ENCODE data around the gene EDIL3. TPM values are rescaled to one million over a fixed set of nuclear protein-coding genes. Genes with fewer than 3 reads are reported as not detected.

Gene EDIL3
- total and polyA plus RNA-seq, 2 of the 8 experiments (the other 6 are each of a cell fraction or from before 2014, with no cell fraction given), result 14.7 to 47.2 TPM

DNA sequence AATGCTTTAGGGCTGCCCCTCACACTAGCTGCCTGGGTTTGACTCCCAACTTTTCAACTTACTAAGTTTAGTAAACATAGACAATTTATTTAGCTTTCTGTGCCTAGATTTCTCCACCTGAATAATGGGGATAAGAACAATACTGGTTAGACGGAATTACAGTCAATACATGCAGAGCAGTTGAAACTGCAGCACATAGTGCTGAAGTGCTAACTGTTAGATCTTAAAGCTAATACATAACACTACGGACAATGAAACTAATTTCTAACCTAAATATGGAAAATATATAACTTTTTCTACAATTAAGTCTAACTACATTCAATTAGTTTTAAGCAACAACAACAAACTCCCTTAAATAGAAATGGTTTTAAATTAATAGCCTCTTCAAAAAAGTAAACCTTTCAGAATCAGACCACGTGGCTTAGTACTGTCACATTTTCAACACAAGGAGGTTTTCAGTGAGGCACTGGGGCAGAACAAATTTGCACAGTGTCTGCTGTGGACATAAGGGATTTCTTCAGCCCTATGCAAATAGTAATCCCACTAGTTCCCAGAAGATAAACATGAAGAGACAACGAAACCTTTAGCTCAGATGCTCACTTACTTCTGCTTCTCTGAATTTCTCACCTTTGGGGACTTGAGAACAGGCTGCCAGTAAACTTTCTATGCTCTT is 293.4 kb downstream of the EDIL3 start:
- H3K23ac ChIP-seq (ENCODE audit: insufficient read length), result no peak overlapping the region
- no peak overlapping the region for H2BK5ac ChIP-seq (ENCODE audit: low read depth, low read length)
- H3K36me3 ChIP-seq (ENCODE audit: control insufficient read depth in 2 of 4, insufficient read depth in 4 of 4, low read length in 3 of 4), result peaks cover 0 to 5% (median 0%) of the 10 kb centered on the region in 4 experiments; a peak in 2 of 8 replicates
- no peak overlapping the region for H2BK15ac ChIP-seq (ENCODE audit: low read length)
- no peak overlapping the region for H3K9ac ChIP-seq (replicated peaks in 1 of 4; ENCODE audit: extremely low read depth in 1 of 4, low read depth in 3 of 4, low read length in 3 of 4)
- H3K56ac ChIP-seq (replicated peaks; ENCODE audit: insufficient read length, low read depth, low read length), result no peak overlapping the region
- no peak overlapping the region for H3K27ac ChIP-seq (ENCODE audit: low read depth, low read length)
- DNase-seq (ENCODE audit: low read depth in 1 of 2, low spot score in 2 of 2), result no peak
- FAIRE-seq, result no peak
- H2BK12ac ChIP-seq (ENCODE audit: low read depth, low read length), result no peak overlapping the region
- ChIA-PET CTCF (ENCODE audit: partially characterized antibody) (interaction anchor here (1.2 kb wide), 1 partner anchor 373 kb away, joined by 3 read pairs; no protein-coding TSS in a partner anchor), POLR2A (ENCODE audit: partially characterized antibody) (no interaction called here)
- H3K79me2 ChIP-seq (ENCODE audit: control insufficient read depth in 1 of 2, insufficient read depth in 2 of 2, low read length in 2 of 2), result no peaks in the 10 kb centered on the region
- H2AK5ac ChIP-seq (ENCODE audit: low read depth, low read length), result no peak overlapping the region
- H3K4me3 ChIP-seq (ENCODE audit: extremely low read depth in 1 of 4, insufficient read depth in 2 of 4, low read depth in 3 of 4, low read length in 4 of 4), result no peak overlapping the region
- H3K9me3 ChIP-seq (ENCODE audit: insufficient read depth in 2 of 2, low read depth in 1 of 2, low read length in 1 of 2), result peaks cover 3 to 6% of the 10 kb centered on the region in 2 experiments
- H4K91ac ChIP-seq (replicated peaks; ENCODE audit: insufficient read length, low read length), result no peak overlapping the region
- H3K18ac ChIP-seq (ENCODE audit: extremely low read depth, low read length), result no peak overlapping the region
- no peak overlapping the region for H4K8ac ChIP-seq (ENCODE audit: extremely low read depth, insufficient read depth, low read length)
- H3K4me2 ChIP-seq (ENCODE audit: insufficient read depth in 1 of 2, low read depth in 2 of 2, low read length in 2 of 2), result no peak overlapping the region
- H2BK120ac ChIP-seq (replicated peaks; ENCODE audit: low read depth, low read length), result no peak overlapping the region
- no peak overlapping the region for H4K5ac ChIP-seq (ENCODE audit: insufficient read length, low read depth, low read length)
- WGBS, 2 experiments (ENCODE audit: extremely low coverage in 1 of 2, insufficient coverage in 1 of 2, insufficient read length in 1 of 2, insufficient replicate concordance in 2 of 2, low coverage in 1 of 2, low lambda C conversion rate in 2 of 2, missing lambda C conversion rate in 1 of 2), result 89% methylated on average over 4 of the region's 4 CpGs; no CpG with 5 or more reads in 1 of the 2 experiments
- H3K23me2 ChIP-seq (ENCODE audit: low read depth, low read length), result no peaks in the 10 kb centered on the region
- no peaks in the 10 kb centered on the region for H3K27me3 ChIP-seq (replicated peaks in 1 of 4; ENCODE audit: control insufficient read depth in 3 of 4, extremely low read depth in 1 of 4, insufficient read depth in 3 of 4, low read length in 3 of 4)
- no peak overlapping the region for H2AFZ ChIP-seq (ENCODE audit: low read length)
- H4K20me1 ChIP-seq (replicated peaks in 1 of 2; ENCODE audit: control insufficient read depth in 1 of 2, insufficient read depth in 2 of 2, low read length in 2 of 2), result no peaks in the 10 kb centered on the region
- no peak overlapping the region for H3K14ac ChIP-seq (ENCODE audit: insufficient read length)
- H3K4ac ChIP-seq (replicated peaks; ENCODE audit: insufficient read length, low read depth, low read length), result no peak overlapping the region
- no peaks in the 10 kb centered on the region for H3K4me1 ChIP-seq (replicated peaks in 1 of 4; ENCODE audit: control insufficient read depth in 3 of 4, insufficient read depth in 4 of 4, low read length in 3 of 4)
- no peak overlapping the region for H2BK20ac ChIP-seq (ENCODE audit: low read length)
- no peaks in the 10 kb centered on the region for H3K79me1 ChIP-seq (ENCODE audit: low read depth, low read length)
- TF ChIP-seq, protein P1, sequence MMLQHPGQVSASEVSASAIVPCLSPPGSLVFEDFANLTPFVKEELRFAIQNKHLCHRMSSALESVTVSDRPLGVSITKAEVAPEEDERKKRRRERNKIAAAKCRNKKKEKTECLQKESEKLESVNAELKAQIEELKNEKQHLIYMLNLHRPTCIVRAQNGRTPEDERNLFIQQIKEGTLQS (IDR thresholded peaks at IDR 0.05; ENCODE audit: insufficient read depth, low read depth, low read length), result no peak
- no peak for TF ChIP-seq RAD21 (IDR thresholded peaks at IDR 0.05 in 1 of 2, conservative IDR thresholded peaks at IDR 0.05 in 1 of 2; ENCODE audit: low read depth in 2 of 2, low read length in 2 of 2)
- no peak for TF ChIP-seq EZH2 (IDR thresholded peaks at IDR 0.05; ENCODE audit: low read depth, low read length, severe bottlenecking)

All from H1 (cell line).